IPS-NIHi7 (cell line): ENCODE results near the gene CNTD1.

Source experiments
- DNase-seq: peaks from one replicate; pipeline ENCODE4 v3.0.0; 2012; ENCODE audit warnings: mixed read lengths; ENCODE audit errors: extremely low spot score

CNTD1 gene

DNA sequence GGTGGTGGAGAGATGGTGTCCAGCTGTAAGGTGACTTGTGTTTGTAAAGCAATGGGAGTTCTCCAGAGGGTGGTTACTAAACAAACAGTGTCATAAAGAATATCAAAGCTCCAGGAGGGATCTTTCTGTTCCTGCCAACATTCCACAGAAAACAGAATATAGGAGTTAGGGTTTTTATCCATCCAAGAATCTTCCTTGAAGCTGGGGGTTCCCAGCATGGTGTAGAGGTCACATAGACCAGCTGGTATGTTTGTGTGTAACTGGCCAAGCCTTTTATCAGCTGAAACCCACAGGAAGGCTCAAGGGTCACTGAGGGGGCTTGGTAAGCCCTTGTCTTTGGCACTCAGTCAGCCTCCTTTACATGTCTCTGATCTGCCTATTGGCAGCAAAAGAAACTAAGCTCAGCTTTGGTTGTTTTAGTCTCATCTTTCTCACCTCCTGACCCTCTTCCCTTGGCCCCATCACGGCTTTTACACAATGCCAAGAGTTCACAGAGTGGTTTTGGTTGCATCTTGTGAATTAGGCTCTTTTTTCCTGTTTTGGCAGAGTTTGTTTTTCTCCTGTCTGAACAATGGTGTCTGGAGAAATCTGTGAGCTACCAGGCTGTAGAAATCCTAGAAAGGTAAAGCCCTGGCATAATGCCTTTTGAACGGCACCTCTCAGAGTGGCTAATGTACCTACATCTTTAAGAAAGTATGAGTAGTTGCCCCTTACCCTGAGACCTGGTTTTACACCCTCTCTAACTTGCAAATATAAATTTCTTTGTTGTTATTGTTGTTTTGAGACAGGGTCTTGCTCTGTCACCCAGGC, 4.6 kb downstream of the CNTD1 start:
- no peak for DNase-seq

DNA sequence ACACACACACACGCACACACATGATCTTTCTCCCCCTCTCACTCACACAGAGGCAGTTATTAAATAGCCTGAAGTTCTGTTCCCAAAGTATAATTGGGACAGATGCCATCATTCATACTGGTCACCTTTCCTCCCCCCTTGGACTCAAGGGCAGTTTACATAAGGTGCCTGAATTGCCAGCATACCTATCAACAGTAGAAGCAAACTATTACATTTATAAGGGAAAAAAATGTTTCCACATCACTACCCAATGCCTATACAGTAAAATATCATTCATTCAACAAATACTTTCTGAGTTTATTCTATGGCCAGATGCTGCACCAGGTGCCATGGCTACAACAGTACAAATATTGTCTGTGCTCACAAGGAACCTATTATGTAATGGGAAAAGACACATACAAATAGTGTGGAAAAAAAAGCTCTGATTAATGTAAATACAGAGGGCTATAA, 6.3 kb downstream of the CNTD1 start:
- no peak for DNase-seq

DNA sequence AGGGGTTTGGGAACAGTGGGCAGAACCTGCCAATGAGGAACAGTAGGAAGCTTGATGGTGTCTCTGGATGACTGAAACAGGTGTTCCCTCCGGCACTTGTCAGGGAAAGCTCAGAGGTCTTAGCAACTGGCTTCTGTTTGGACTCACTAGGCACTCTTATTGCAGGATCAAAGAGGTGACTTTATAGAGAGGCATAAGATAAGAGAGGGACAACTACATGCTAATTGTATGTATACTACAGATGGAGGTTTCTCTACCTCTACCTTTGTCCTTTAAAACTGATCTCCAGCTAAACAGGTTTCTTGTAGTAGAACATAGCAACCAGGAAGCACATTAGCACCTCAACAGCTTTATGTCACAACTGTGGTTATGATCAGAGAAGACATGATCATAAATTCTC, 7.6 kb downstream of the CNTD1 start:
- no peak for DNase-seq

- no peak for DNase-seq
Measured at GRCh38 chr17:42809250-42809649, 10.6 kb downstream of the CNTD1 start.

GRCh38 chr17:42814633-42815399, 16.2 kb downstream of the CNTD1 start:
- DNase-seq: no peak

GRCh38 chr17:42817866-42818265, 19.2 kb downstream of the CNTD1 start:
- no peak for DNase-seq

DNA sequence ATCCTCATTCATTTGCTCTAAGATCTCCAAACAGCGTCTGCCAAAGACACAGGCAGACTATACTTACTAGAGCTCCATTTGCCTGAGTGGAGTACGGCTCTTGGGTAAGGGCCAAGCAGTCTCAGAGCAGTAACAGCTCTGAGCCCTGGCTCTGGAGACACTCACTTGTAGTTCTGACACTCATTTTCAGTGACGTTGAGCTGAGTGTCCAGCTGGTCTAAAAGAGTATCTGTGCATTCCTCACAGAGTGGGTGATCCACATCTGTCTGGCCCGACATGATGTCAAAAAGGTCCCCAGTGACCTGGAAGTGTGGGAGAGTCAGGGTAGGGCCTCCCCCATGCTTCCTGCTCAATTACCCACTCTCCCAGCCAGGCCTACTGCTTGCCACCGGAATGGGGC, 19.7 kb downstream of the CNTD1 start:
- no peak for DNase-seq

GRCh38 chr17:42819939-42820535, 21.4 kb downstream of the CNTD1 start:
- DNase-seq: peak; percentile 83

- no peak for DNase-seq
Measured at GRCh38 chr17:42821176-42821575, 22.5 kb downstream of the CNTD1 start.

DNA sequence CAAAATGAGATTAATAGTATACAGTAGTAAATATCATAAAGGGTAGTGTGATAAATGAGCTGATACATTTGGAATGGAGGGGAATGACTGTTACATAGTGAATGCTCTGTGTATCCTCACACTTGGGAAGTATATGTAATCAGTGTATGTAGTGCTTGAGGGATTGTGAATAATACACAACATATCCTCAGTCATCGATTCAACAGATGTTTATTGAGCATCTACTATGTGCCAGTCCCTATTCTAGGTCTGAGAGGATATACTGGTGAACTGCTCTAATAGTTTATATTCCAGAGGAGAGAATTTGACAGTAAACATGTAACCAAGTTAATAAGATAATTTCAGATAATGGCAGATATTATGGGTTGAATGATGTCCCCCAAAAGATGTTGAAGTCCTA, 28.8 kb downstream of the CNTD1 start:
- DNase-seq: no peak

DNA sequence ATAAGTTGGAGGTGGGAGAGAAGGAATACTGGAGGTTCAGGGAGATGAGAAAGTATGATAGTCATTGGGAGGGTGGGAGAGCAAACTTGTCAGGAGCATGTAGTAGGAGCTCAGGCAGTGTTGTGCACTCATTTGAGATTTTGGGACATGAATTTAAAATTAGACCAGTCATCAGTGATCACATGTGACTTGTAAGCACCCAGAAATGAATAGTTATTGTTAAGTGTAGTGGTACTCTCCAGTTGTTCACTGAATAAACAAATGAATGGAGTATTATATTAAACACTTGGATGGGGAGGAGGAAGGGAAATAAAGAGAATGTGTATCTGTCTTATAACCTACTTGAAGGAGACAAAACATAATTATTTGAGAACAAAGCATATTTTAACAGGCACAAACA, 32.3 kb downstream of the CNTD1 start:
- DNase-seq: no peak

DNA sequence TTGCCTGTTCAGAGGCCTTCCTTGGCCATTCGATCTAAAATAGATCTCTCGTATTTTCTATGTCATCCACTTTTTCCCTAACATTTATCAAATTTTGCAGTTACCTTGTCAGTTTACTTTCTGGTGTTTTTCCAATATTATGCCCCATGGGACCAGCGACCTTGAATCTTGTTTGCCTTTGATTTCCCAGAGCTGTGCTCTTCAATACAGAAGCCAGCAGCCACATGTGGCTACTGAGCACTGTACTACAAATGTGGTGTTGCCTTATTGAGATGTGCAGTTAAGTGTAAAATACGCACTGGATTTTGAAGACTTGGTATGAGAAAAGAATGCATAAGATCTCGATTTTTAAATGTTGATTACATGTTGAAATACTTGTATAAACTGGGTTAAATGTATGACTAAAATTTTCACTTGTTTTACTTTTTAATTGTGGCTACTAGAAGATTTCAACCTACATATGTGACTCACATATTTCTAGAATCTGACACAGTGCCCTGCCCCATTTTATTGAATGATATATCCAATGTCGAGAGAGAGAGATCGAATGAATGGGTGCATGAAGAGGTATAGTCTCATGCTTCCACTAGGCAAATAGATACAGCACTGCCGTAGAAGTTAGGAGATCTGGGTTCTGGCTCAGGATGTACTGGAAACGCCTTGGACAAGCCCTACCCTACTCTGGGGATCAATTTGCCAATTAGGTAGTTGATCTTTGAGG, 33.7 kb downstream of the CNTD1 start:
- no peak for DNase-seq

DNA sequence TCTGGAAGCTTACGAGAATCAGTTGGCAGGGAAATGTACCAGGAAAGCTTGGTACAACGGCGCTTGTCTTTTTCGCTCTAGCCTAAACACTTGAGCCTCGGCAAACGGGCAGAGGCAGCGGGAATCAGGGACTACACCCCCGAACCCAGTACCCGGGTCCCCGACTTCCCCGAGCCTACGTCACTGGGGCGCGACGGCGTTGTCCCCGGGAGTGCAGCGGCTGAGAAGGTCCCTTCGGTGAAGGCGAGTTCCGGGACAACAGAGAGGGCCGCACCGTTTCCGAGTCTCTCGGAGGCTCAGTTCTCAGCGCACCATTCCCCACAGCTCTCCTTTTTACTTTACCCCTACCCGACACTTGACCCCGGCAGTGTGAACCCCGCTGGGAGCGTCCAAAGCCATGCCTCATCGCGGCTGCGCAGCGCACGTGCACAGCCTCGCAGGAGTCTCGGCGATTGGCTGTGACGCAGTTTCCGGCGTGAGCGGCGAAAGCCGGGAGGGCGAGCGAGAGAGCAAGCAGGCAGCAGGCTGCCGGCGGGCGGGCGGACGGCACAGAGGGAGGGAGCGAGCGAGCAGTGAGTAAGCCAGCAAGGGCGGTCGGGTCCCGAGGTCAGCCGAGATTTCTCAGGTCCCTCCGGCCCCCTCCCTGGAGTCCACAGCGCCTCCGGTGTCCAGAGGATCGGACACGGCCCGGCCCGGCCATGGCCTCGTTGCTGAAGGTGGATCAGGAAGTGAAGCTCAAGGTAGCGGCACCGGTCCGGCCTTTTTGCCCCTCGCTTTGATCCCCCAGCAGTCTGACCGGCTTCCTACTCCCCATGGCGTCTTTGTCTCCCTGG, 34.5 kb downstream of the CNTD1 start, which contains the start of gene PSME3:
TSS of gene PSME3 (plus strand) at position 464 of the 833 bp plus-strand sequence. CDS start at position 699, 235 bp downstream.
- peak; percentile 94 for DNase-seq

DNA sequence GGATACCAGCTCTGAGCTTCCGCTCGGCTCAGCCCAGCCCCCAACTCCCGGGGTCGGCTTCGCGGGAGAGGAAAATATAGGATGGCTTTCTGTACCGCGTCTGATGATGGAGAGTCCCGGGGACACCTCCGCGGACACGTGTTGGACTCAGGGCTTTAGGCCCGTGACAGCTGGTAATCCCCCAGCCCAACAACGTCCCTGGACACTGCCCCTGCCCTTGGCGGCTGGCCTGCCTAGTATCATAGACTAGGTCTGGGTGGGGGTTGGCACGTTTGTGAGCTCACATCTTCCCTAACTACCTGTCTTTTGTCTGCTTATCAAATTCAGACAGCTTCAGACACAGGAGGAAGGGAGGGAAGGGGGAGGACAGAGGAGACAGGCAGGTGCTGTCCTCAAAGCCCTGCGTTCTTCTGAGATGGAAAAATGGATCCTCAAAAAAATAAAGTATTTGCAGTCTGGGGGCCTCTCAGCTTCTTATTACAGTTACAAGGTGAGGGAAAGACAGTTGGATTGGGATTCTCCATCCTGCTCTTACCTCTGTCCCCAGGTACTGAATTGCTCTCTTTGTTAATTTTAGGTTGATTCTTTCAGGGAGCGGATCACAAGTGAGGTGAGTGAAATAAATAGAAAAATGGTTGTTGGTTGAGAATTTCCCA, 35.2 kb downstream of the CNTD1 start:
- no peak for DNase-seq

- DNase-seq: no peak
Measured at GRCh38 chr17:42835732-42836131, 37.1 kb downstream of the CNTD1 start.

DNA sequence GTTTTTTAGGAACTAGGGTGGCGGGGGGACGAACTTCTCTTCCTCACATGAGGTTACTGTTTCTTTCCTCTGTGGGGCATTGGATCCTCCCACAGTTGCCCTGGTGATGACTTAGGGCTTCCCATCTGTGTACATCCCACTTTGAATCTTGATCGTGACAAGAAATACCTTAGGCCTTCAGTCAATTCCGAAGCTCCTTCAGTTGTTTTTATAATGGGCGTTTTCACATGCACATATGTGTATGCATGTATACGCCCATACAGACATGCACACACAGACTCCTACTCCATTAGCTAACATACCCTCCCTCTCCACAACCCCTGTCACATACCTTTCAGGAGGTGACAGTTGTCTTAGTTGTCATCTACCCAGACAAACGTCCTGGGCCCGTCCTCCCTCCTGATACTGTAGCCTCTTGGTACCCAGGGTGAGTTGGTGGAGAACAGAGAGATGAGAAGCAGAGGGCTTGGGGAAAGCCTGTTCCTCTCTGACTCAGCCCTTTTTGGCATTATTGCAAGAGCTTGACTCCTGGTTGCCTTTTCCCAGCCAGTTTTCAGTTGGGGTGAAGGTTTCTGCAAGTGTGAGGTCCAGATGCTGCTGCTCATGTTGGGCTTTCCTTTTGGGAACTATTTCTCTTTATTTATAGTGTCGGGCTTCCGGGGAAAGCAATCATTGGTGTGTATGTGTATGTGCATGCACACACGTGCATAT, 43.5 kb downstream of the CNTD1 start:
- DNase-seq: no peak

GRCh38 chr17:42843358-42843934, 44.8 kb downstream of the CNTD1 start:
- DNase-seq: peak; percentile 86

DNA sequence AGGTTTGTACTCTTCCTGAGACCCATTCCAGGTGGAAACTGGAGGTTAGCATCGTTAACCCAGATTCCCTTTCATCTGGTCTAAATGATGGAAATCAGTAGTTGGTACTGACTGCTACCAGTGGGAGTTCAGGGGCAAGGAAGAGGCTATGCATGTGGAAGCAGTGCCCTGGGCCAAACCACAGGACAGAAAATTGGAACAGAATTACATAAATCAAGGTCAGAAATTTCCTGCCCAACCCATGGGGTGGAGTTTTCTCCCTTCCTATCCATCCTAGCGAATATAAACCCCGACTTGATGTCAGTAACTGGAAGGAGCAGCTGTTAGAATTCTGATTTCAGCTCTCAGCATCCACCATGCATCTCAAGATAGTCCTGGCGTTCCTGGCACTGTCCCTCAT, 45.6 kb downstream of the CNTD1 start, which contains the start of gene AOC2:
TSS of gene AOC2 (plus strand) at position 310 of the 400 bp plus-strand sequence. CDS start at position 357, 47 bp downstream.
- DNase-seq: no peak
